T1000 (cell line): ENCODE data around the gene TTC1.
"Not testable (repeated sequence)": the region's sequence is repeated elsewhere in the genome, so short reads cannot be mapped to it uniquely, and the experiment has no call there.

Source experiments
- DNase-seq: peaks from one replicate; lab custom pipeline; 2025; ENCODE audit warnings: mixed read lengths; lab: John Stamatoyannopoulos, UW

Gene TTC1

GRCh38 chr5:160001457-160001856, 7.5 kb upstream of the TTC1 start:
- no peak for DNase-seq

DNA sequence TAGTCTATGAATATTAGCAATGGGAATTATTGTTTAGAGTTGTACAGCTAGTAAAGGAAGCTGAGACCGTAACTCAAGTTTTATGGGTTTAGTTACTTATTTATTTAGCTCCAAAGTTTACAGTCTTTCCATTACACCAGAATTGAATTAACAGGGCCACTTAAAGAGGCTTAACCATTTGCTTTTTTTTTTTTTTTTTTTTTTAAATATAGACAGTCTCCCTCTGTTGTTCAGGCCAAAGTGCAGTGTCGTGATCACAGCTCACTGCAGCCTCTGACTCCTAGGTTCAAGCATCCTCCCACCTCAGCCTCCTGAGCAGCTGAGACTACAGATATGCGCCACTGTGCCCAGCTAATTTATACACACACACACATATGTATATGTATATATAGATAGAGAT, 1.4 kb upstream of the TTC1 start:
- no peak for DNase-seq

- DNase-seq, result not testable (repeated sequence)
These were observed 436 bp upstream of the TTC1 start for GRCh38 chr5:160008529-160008876.

- DNase-seq, result no peak
These were observed 651 bp downstream of the TTC1 start for GRCh38 chr5:160009591-160009989.

DNA sequence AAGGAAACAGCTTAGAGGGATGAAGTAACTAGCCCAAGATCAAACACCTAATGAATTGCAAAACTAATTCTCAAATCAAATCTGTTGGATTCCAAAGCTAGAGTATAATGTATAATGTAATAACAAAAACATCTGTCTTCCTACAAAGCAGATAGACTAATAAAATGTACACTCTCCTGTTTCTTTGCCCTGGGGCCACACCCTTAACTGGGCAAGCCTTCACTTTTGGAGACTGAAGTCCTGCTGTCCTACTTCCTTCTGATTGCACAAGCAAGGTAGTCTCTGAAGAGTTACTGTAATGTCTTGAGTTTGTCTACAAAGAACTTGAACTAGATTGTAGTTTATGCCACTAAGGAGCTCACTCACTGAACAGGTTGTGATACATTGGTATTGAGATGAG, 2.5 kb downstream of the TTC1 start:
- no peak for DNase-seq

GRCh38 chr5:160014197-160014596, 5.3 kb downstream of the TTC1 start:
- not testable (repeated sequence) for DNase-seq

- DNase-seq, result no peak
These were observed 10.1 kb downstream of the TTC1 start for GRCh38 chr5:160018945-160019625.

DNA sequence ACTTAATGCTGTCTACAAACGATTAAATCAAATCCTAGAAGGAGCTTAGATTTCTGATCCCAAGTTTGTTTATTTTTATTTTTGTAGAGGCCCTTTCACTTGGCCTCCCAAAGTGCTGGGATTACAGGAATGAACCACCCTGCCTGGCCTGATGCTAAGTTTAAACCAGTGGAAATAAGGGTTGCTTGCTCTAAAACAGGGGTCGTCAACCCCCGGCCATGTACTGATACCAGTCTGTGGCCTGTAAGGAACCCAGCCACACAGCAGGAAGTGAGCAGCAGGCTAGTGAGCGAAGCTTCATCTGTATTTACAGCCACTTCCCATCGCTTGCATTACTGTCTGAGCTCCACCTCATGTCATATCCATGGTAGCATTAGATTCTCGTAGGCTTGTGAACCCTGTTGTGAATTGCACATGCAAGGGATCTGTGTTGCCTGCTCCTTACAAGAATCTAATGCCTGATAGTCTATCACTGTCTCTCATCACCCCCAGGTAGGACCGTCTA, 11.4 kb downstream of the TTC1 start:
- DNase-seq, result no peak

GRCh38 chr5:160020964-160021363, 12.0 kb downstream of the TTC1 start:
- no peak for DNase-seq

- DNase-seq, result peak; percentile 23
These were observed 13.0 kb downstream of the TTC1 start for GRCh38 chr5:160021831-160022446.

GRCh38 chr5:160023007-160023907, 14.3 kb downstream of the TTC1 start:
- no peak for DNase-seq

DNA sequence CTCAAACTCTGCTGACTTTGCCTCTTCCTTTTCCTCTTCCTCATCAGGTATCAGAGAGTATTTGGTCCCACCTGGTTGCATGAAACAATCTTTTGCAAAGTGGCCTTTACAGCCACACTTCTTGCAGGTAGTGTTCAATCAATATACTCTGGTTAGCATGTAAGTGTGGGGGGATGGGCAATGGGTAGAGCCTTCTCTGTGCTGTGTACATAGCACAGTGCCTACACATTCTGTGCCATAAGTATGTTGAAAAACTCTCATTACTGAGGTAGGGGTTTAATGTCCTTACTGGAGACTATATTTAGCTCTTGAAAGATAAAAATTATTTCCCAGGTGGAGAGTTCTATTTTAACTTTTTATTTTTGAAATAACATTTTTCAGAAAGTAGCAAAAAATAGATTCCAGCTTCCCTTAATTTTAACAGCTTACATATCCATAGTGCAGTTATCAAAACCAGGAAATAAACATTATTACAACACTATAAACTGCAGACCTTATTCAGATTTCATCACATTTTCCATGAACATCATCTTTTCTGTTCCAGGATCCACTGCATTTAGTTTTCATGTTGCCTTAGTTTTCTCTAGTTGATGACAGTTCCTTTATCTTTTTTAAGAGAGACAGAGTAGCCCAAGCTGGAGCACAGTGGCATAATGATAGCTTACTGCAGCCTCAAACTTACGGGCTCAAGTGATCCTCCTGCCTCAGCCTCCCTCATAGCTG, 15.1 kb downstream of the TTC1 start:
- no peak for DNase-seq

DNA sequence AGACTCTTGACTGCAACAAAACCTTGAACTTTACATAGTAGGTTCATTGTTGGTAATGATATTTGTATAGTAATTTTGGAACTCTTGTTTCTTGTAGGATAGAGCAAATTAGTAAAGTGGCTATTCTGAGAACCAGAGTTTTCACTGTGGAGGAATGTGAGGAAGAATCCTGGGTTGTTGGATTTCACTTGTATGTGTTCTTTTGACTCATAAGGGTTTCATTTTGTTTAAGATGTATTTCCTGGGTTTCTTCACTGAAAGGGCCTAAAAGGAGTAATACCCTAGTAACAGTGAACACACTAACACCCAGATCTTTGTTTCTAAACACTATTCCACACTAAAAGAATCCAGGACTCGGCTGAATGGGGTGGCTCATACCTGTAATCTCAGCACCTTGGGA, 20.1 kb downstream of the TTC1 start:
- DNase-seq, result no peak

DNA sequence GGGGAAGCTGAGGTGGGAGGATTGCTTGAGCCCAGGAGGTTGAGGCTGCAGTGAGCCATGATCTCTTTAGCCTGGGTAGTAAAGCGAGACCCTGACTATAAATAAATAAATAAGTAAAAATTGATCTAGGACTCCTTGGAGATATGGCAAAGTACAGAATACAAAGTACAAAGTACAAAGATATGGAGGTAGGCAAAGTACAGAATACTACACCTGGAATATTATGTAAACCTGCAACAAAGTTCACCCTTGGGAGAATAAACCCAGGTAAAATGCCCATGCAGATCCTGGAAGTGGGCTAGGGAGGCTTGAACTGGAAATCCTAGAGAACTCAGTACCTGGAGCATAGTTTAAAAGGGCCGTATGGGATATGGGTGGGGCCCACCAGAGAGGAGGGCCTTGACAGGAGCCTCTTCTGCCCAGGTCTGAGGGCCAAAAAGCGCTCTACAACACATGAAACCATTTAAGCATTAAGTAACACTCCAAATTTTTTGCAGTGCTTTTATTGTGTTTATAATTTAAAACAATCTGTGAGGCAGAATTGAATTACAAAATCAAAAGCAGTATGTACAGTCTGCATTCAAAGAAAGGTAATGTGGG, 20.7 kb downstream of the TTC1 start:
- no peak for DNase-seq

- DNase-seq, result no peak
These were observed 21.9 kb downstream of the TTC1 start for GRCh38 chr5:160030631-160031377.

DNA sequence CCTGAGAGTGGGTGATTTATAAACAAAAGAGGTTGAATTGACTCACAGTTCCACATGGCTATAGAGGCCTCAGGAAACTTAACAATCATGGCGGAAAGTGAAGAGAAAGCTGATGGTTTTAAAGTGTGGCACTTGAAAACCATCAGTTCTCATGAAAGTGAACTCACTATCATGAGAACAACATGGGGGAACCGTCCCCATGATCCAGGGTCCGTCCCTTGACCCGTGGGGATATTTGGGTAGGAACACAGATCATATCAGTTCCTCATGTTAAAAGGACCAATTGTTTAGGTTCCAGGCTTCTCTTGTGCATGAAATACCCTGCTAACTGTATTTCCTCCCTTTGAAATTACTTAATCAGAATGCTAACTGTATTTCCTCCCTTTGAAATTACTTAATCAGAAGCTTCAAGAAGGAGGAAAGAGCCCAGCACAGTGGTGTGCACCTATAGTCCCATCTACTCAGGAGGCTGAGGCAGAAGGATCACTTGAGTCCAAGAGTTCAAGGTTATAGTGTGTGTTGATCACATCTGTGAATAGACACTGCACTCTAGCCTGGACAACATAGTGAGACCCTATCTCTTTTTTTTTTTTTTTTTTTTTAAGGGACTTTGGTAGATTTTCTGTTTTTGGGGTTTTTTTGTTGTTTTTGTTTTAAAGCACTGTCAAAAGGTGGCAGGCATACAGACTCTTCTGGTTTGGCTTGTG, 24.8 kb downstream of the TTC1 start:
- no peak for DNase-seq

DNA sequence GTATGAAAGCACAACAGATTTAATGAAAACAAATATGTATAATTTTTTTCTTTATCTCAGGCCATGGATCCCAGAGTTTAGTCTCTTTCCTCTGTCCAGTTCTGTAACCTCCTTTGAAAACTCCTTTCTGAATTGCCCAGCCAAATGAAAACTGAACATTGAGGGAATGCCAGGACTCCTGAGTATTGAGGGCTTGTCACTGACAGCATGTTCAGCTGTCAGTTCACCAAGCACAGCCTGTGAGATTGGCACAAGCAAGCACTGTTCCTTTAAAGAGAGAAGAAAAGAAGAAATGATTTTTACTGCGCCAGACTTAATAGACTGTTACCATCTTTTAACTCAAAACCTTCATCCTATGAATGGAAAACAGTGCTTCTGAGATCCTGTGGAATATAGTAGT, 27.3 kb downstream of the TTC1 start:
- no peak for DNase-seq

- no peak for DNase-seq
These were observed 27.9 kb downstream of the TTC1 start for GRCh38 chr5:160036884-160037283.

- no peak for DNase-seq
These were observed 31.0 kb downstream of the TTC1 start for GRCh38 chr5:160039810-160040470.

DNA sequence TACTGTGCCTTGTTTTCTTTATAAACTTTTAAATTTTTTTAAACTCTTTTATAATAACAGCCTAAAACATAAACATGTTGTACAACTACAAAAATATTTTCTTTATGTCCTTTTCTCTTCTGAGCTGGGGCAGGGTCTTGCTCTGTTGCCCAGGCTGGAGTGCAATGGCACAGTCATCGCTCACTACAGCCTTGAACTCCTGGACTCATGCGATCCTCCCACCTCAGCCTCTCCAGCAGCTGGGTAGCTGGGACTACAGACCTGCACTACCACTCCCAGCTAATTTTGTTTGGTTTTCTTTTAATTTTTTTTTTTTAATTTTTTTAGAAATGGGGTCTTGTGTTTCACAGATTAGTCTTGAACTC, 31.5 kb downstream of the TTC1 start:
- no peak for DNase-seq
